ENCODE results near the gene OR14I1. TPM values are rescaled to one million over a fixed set of nuclear protein-coding genes. Genes with fewer than 3 reads are reported as not detected.

Gene OR14I1
- total RNA-seq, 4 donors from 2014 or later, result not detected

- no peak for DNase-seq (ENCODE audit: extremely low spot score)
- Histone ChIP-seq H3K9me3 (no peaks in the 10 kb centered on the region), H3K4me1 (peaks cover 0 to 14% (median 4%) of the 10 kb centered on the region in 4 donors), H3K27me3 (peaks cover 0 to 6% (median 0%) of the 10 kb centered on the region in 4 donors), H3K27ac (replicated peaks in 1 of 4) (no peak overlapping the region), H3K4me3 (no peak overlapping the region), H3K36me3 (no peaks in the 10 kb centered on the region)
- no peak for TF ChIP-seq CTCF (IDR thresholded peaks at IDR 0.05)
- TF ChIP-seq EP300 (IDR thresholded peaks at IDR 0.05), result no peak
- no peak for TF ChIP-seq POLR2A (IDR thresholded peaks at IDR 0.05; ENCODE audit: low read depth)
- TF ChIP-seq POLR2AphosphoS5 (IDR thresholded peaks at IDR 0.05), result no peak
- intact Hi-C loops (cut with DNase I), result no loop called here
- WGBS, result 89% methylated on average over 13 of the region's 13 CpGs
Measured at GRCh38 chr1:248695451-248696132, 7.0 kb downstream of the OR14I1 start.

- no peak overlapping the region for H3K4me3 ChIP-seq
- no peaks in the 10 kb centered on the region for H3K36me3 ChIP-seq
- no peak for DNase-seq (ENCODE audit: extremely low spot score)
- peaks cover 0 to 4% (median 0%) of the 10 kb centered on the region in 4 donors for H3K9me3 ChIP-seq
- WGBS, result 65% methylated on average over 26 of the region's 51 CpGs
- H3K27me3 ChIP-seq, result peaks cover 0 to 6% (median 0%) of the 10 kb centered on the region in 4 donors
- intact Hi-C loops (cut with DNase I), result no loop called here
- H3K27ac ChIP-seq (replicated peaks in 1 of 4), result no peak overlapping the region
- no peak for TF ChIP-seq EP300 (IDR thresholded peaks at IDR 0.05)
- TF ChIP-seq CTCF (IDR thresholded peaks at IDR 0.05), result no peak
- TF ChIP-seq POLR2A (IDR thresholded peaks at IDR 0.05; ENCODE audit: low read depth), result no peak
- TF ChIP-seq POLR2AphosphoS5 (IDR thresholded peaks at IDR 0.05), result no peak
- peaks cover 0 to 14% (median 4%) of the 10 kb centered on the region in 4 donors for H3K4me1 ChIP-seq
Measured at GRCh38 chr1:248691567-248692155, 10.9 kb downstream of the OR14I1 start.

GRCh38 chr1:248688527-248689298 is 13.9 kb downstream of the OR14I1 start:
- 82% methylated on average over 4 of the region's 4 CpGs for WGBS

GRCh38 chr1:248686815-248687214 is 15.8 kb downstream of the OR14I1 start:
- no peaks in the 10 kb centered on the region for H3K36me3 ChIP-seq
- no peak for TF ChIP-seq POLR2AphosphoS5 (IDR thresholded peaks at IDR 0.05)
- peaks cover 0 to 11% (median 0%) of the 10 kb centered on the region in 4 donors for H3K27me3 ChIP-seq
- no peak for DNase-seq (ENCODE audit: extremely low spot score)
- no peaks in the 10 kb centered on the region for H3K4me1 ChIP-seq
- intact Hi-C loops (cut with DNase I), result no loop called here
- H3K4me3 ChIP-seq, result no peak overlapping the region
- WGBS, result 47% methylated on average over 3 of the region's 3 CpGs
- H3K9me3 ChIP-seq, result peaks cover 0 to 4% (median 0%) of the 10 kb centered on the region in 4 donors
- H3K27ac ChIP-seq (replicated peaks in 1 of 4), result no peak overlapping the region

More at GRCh38 chr1:248688527-248689298, 13.9 kb downstream of the OR14I1 start:
- intact Hi-C loops (cut with DNase I), result no loop called here
- no peak for DNase-seq (ENCODE audit: extremely low spot score)
- Histone ChIP-seq H3K4me3 (no peak overlapping the region), H3K27ac (replicated peaks in 1 of 4) (no peak overlapping the region), H3K36me3 (no peaks in the 10 kb centered on the region), H3K9me3 (peaks cover 0 to 4% (median 0%) of the 10 kb centered on the region in 4 donors), H3K27me3 (peaks cover 0 to 10% (median 0%) of the 10 kb centered on the region in 4 donors), H3K4me1 (no peaks in the 10 kb centered on the region)
- no peak for TF ChIP-seq CTCF (IDR thresholded peaks at IDR 0.05)
- TF ChIP-seq POLR2A (IDR thresholded peaks at IDR 0.05; ENCODE audit: low read depth), result no peak
- TF ChIP-seq POLR2AphosphoS5 (IDR thresholded peaks at IDR 0.05), result no peak
- no peak for TF ChIP-seq EP300 (IDR thresholded peaks at IDR 0.05)

- WGBS, result 79% methylated on average over 8 of the region's 8 CpGs
- Histone ChIP-seq H3K27me3 (peaks cover 0 to 11% (median 0%) of the 10 kb centered on the region in 4 donors), H3K4me1 (no peaks in the 10 kb centered on the region), H3K9me3 (no peaks in the 10 kb centered on the region), H3K36me3 (no peaks in the 10 kb centered on the region), H3K27ac (replicated peaks in 1 of 4) (no peak overlapping the region), H3K4me3 (no peak overlapping the region)
- intact Hi-C loops (cut with DNase I), result no loop called here
- DNase-seq (ENCODE audit: extremely low spot score), result no peak
- no peak for TF ChIP-seq EP300 (IDR thresholded peaks at IDR 0.05)
Measured at GRCh38 chr1:248681651-248682050, 20.9 kb downstream of the OR14I1 start.
